Ovary (tissue), 3 donors: ENCODE results near the gene PRC1.

Experiments used
- POLR2A ChIP-seq: fragments of 450-650 bp; IDR thresholded peaks from one replicate; pipeline ENCODE4 v1.6.1; 2017; ENCODE audit warnings: antibody characterized with exemption, mild to moderate bottlenecking, moderate library complexity
- TF ChIP-seq, protein P1 (sequence below), 3 donors: fragments of 450-650 bp in 2 of 3; fragments of 200-600 bp in 1 of 3; IDR thresholded peaks; one replicate each; pipeline versions ENCODE4 v1.5.1 to v1.8.0; 2016 to 2022; ENCODE audit warnings: antibody characterized with exemption in 3 of 3, mild to moderate bottlenecking in 1 of 3
- donor health status: DM: no; HTN: no; CAD: no.

DNA sequence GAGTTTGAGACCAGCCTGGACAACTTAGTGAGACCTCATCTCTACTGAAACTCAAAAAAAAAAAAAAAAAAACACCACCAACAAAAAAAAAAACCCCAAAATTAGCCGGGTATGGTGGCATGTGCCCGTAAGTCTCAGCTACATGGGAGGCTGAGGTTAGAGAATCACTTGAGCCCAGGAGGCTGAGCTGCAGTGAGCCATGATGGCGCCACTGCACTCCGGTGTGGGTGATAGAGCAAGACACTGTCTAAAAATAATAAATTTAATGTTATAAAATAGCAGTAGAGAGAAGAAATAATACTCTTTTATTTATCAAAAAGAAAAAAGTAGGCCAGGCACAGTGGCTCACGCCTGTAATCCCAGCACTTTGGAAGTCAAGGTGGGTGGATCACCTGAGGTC lies 22.2 kb downstream of the PRC1 start:
- TF ChIP-seq POLR2A: no peak
- TF ChIP-seq, protein P1, sequence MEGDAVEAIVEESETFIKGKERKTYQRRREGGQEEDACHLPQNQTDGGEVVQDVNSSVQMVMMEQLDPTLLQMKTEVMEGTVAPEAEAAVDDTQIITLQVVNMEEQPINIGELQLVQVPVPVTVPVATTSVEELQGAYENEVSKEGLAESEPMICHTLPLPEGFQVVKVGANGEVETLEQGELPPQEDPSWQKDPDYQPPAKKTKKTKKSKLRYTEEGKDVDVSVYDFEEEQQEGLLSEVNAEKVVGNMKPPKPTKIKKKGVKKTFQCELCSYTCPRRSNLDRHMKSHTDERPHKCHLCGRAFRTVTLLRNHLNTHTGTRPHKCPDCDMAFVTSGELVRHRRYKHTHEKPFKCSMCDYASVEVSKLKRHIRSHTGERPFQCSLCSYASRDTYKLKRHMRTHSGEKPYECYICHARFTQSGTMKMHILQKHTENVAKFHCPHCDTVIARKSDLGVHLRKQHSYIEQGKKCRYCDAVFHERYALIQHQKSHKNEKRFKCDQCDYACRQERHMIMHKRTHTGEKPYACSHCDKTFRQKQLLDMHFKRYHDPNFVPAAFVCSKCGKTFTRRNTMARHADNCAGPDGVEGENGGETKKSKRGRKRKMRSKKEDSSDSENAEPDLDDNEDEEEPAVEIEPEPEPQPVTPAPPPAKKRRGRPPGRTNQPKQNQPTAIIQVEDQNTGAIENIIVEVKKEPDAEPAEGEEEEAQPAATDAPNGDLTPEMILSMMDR (IDR thresholded peaks at IDR 0.05): no peak
